Muscle layer of duodenum (tissue), 2 donors: ENCODE data around the gene CFAP97D1.
A peak's percentile ranks its signal among the peaks of the same experiment; 100 is the strongest.

Experiments used
- H3K27ac ChIP-seq: one replicate; pipeline ENCODE4 v1.7.0; 2013; ENCODE audit warnings: mild to moderate bottlenecking, low read length
- H3K27me3 ChIP-seq: one replicate; pipeline ENCODE4 v1.7.0; 2013; ENCODE audit warnings: low read depth, mild to moderate bottlenecking, control low read depth, low read length
- H3K36me3 ChIP-seq, 2 donors: one replicate each; pipeline ENCODE4 v1.7.0; 2013; ENCODE audit warnings: low read length in 2 of 2, control low read depth in 1 of 2, mild to moderate bottlenecking in 1 of 2; ENCODE audit not compliant: insufficient read depth in 2 of 2, control insufficient read depth in 1 of 2
- H3K4me1 ChIP-seq, 2 donors: one replicate each; pipeline ENCODE4 v1.7.0; 2013; ENCODE audit warnings: low read length in 2 of 2, mild to moderate bottlenecking in 2 of 2, control low read depth in 1 of 2, moderate library complexity in 1 of 2; ENCODE audit not compliant: insufficient read depth in 2 of 2, control insufficient read depth in 1 of 2
- H3K4me3 ChIP-seq, 2 donors: one replicate each; pipeline ENCODE4 v1.7.0; 2013; ENCODE audit warnings: low read length in 2 of 2, low read depth in 1 of 2, mild to moderate bottlenecking in 1 of 2
- H3K9me3 ChIP-seq, 2 donors: one replicate each; pipeline ENCODE4 v1.7.0; 2013; ENCODE audit warnings: low read length in 2 of 2, control low read depth in 1 of 2, mild to moderate bottlenecking in 1 of 2; ENCODE audit not compliant: control insufficient read depth in 1 of 2
- donor health status: healthy.

The CFAP97D1 gene

DNA sequence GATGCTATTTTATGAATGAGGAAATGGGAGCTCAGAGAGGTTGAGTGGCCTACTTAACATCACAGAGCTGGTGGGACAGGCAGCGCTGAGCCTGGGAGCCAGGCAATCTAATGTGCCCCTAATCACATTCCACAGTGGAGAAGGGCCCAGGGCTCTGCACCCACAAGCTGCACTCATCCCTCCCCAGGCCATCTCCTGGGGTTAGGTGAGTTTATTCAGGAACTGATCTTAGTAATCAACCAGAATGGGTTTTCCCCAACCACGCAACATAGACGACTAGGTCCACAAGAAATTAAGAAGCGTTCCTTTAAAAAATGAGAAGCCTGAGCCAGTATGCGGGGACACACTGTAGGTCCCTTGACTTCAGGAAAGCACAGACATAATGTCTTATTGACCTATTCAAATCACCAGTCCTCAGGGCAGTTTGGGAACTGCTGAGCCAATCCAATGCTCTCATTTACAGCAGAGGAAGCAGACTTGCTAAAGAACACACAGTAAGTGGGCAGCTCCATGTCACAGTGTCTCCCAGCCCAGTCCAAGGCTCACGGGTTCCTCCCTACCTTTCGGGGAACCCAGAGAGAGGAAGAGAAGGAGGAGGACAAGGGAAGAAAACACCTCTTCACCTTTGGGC lies 50.4 kb downstream of the CFAP97D1 start:
- Histone ChIP-seq H3K9me3 (no peaks in the 10 kb centered on the region), H3K27ac (no peak overlapping the region), H3K4me1 (peaks cover 0 to 15% of the 10 kb centered on the region in 2 donors), H3K27me3 (no peaks in the 10 kb centered on the region), H3K36me3 (peaks cover 8 to 14% of the 10 kb centered on the region in 2 donors), H3K4me3 (no peak overlapping the region)

GRCh38 chr17:43831633-43832032 lies 51.4 kb downstream of the CFAP97D1 start:
- Histone ChIP-seq H3K27ac (no peak overlapping the region), H3K4me3 (no peak overlapping the region), H3K27me3 (no peaks in the 10 kb centered on the region), H3K4me1 (peaks cover 0 to 15% of the 10 kb centered on the region in 2 donors), H3K36me3 (peaks cover 8% of the 10 kb centered on the region in 2 donors), H3K9me3 (no peaks in the 10 kb centered on the region)

GRCh38 chr17:43832168-43832975 lies 52.1 kb downstream of the CFAP97D1 start:
- no peaks in the 10 kb centered on the region for H3K27me3 ChIP-seq
- H3K4me1 ChIP-seq, result peaks cover 0 to 15% of the 10 kb centered on the region in 2 donors
- H3K27ac ChIP-seq, result no peak overlapping the region
- no peaks in the 10 kb centered on the region for H3K9me3 ChIP-seq
- peak overlapping the region; percentile 55 to 68 for H3K4me3 ChIP-seq
- peaks cover 8% of the 10 kb centered on the region in 2 donors for H3K36me3 ChIP-seq

DNA sequence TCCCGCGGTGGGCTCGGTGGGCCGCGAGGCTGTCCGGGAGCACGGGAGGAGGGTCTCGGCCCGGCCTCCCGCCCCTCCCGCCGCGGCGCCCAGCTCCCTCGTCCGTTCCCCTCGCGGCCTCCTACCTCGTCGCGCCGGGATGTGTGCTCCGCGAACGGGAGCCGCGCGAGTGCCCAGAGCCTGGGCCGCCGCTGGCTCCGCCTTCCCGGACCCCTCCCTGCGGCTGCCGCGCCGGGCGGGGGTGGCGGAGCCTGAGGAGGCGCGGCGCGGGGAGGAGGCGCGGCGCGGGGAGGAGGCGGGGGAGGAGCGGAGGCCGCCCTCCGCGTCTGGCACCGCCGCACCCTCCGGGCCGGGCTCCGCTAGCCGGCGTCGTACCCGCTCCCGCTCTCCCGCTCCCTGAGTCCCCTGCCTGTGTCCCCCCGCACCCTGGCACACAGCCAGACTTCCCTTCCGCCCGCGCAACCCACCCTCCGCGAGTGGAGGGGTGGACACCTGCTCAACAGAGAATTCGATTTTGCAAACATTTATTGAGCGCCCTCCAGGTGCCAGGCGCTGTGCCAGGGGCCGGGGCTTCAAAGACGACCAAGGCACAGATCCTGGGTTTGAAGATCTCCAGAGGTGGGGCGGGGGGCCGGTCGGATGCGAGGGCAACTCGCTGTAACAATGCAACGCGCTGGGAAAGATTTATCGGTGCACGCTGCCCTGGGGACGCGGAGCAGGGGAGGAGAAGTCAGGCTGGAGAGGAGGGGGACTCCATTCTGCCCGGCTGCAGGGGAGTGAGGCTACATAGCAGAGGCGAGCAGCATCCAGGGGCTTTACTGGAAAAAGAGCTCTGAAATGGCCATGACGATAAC lies 53.0 kb downstream of the CFAP97D1 start, which contains the start of gene MPP3:
MPP3 (minus strand) TSS at position 171 of the 854 bp plus-strand sequence. CDS start 1,240 bp downstream, outside the sequence.
- H3K27ac ChIP-seq, result no peak within 1 kb of the TSS
- no peaks in the 10 kb centered on the region for H3K9me3 ChIP-seq
- peaks cover 8% of the 10 kb centered on the region in 2 donors for H3K36me3 ChIP-seq

DNA sequence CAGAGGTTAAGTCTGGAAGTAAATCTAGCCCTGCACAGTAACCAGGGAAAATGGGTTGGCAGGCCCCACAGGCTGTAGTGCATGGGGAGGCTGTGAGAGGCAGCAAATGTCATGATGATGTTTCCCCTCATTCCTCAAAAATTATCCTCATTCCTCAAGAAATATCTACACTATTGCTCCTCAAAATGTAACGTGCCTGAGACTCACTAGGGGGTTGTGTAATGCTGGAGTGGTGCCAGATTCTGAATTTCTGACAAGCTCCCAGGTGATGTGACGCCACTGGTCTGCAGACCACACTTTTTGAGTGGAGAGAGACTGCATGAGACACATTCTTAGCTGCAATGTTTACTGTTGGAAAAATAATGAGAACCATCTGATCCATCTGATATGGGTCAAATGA lies 53.9 kb downstream of the CFAP97D1 start:
- Histone ChIP-seq H3K9me3 (no peaks in the 10 kb centered on the region), H3K4me3 (no peak overlapping the region), H3K27me3 (no peaks in the 10 kb centered on the region), H3K36me3 (peaks cover 3 to 6% of the 10 kb centered on the region in 2 donors), H3K4me1 (peaks cover 0 to 15% of the 10 kb centered on the region in 2 donors), H3K27ac (no peak overlapping the region)

More for the DNA sequence above, 53.0 kb downstream of the CFAP97D1 start, which contains the start of gene MPP3:
- H3K27me3 ChIP-seq, result no peaks in the 10 kb centered on the region
- H3K4me1 ChIP-seq, result peaks cover 0 to 15% of the 10 kb centered on the region in 2 donors
- peak within 1 kb of the TSS; percentile 59 to 68 for H3K4me3 ChIP-seq
